Prostate gland (tissue), 2 donors: ENCODE results near the gene CSMD2. TPM values are rescaled to one million over a fixed set of nuclear protein-coding genes. Genes with fewer than 3 reads are reported as not detected.
A peak's percentile ranks its signal among the peaks of the same experiment; 100 is the strongest.

Experiments
- DNase-seq: peaks from one replicate; pipeline ENCODE4 v3.0.0-alpha.2; 2019; ENCODE audit warnings: low spot score
- H3K27ac ChIP-seq, 2 donors: fragments of 200-600 bp; sonication (generic); 2 replicates each; pipeline ENCODE4 v1.5.1; 2017 to 2019
- H3K27me3 ChIP-seq: fragments of 200-600 bp; sonication (generic); replicated peaks from 2 replicates; pipeline ENCODE4 v1.5.1; 2019; ENCODE audit not compliant: insufficient read depth
- H3K36me3 ChIP-seq, 2 donors: fragments of 200-600 bp; sonication (generic); 1 replicate in 1 of 2; 2 replicates in 1 of 2; pipeline versions ENCODE4 v1.5.1 to v1.8.1; 2017 to 2019
- H3K4me1 ChIP-seq: fragments of 200-600 bp; sonication (generic); replicated peaks from 2 replicates; pipeline ENCODE4 v1.5.1; 2019
- H3K4me3 ChIP-seq, 2 donors: fragments of 200-600 bp; sonication (generic); 2 replicates each; pipeline ENCODE4 v1.5.1; 2017 to 2019
- H3K9me3 ChIP-seq: fragments of 200-600 bp; sonication (generic); 2 replicates; pipeline ENCODE4 v1.5.1; 2017
- POLR2A ChIP-seq: fragments of 450-650 bp; IDR thresholded peaks from one replicate; pipeline ENCODE4 v1.6.1; 2016; ENCODE audit warnings: antibody characterized with exemption, mild to moderate bottlenecking
- POLR2AphosphoS5 ChIP-seq: sonication (generic); formaldehyde crosslinking; IDR thresholded peaks from one replicate; pipeline ENCODE4 v1.6.1; 2017; ENCODE audit warnings: antibody characterized with exemption
- WGBS: methylation state at CpG from one replicate; pipeline ENCODE4 v1.1.5; 2018; 5-methylcytosine and 5-hydroxymethylcytosine counted together
- intact Hi-C: fragments of 100-400 bp; cut with DNase I; formaldehyde crosslinking; loops from one replicate; pipeline ENCODE4 v1.14.2; 2022
- total RNA-seq, 2 donors: library from RNA; depleted of rRNA; stranded (reverse); fragments of >200 nt; gene quantifications; one replicate each; pipeline ENCODE4 v1.1.0, GENCODE V29; 2016
- TF ChIP-seq, protein P1 (sequence below), 4 experiments: fragments of 200-600 bp in 2 of 4; fragments of 450-650 bp in 2 of 4; sonication (generic) in 2 of 4; IDR thresholded peaks; 1 replicate in 3 of 4; 2 replicates in 1 of 4; pipeline ENCODE4 v1.5.1; 2016 to 2019; ENCODE audit warnings: antibody characterized with exemption in 4 of 4, mild to moderate bottlenecking in 2 of 4, moderate library complexity in 2 of 4

Gene CSMD2
- total RNA-seq, 2 donors from 2014 or later, result 0.14 to 5.5 TPM

DNA sequence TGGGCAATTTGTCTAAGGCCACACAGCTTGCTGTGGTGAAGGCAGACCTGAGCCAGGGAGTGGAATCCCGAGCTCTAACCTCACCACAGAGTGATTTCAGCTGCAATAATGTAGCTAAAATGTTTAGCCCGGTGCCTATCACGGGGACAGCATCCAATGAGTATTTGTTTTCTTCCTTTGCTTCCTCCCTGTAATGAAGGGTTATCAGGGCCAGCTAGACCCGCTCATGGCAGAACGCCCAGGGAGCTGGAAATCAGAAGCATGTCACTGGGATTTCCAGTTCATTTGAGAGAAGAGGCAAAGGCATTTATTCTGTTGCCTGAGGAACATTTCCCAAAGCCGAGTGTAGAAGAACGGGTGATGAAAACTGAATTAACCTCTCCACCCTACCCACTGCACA lies 509.5 kb downstream of the CSMD2 start:
- H3K36me3 ChIP-seq, result no peaks in the 10 kb centered on the region
- 82% methylated on average over 7 of the region's 7 CpGs for WGBS
- DNase-seq, result no peak

DNA sequence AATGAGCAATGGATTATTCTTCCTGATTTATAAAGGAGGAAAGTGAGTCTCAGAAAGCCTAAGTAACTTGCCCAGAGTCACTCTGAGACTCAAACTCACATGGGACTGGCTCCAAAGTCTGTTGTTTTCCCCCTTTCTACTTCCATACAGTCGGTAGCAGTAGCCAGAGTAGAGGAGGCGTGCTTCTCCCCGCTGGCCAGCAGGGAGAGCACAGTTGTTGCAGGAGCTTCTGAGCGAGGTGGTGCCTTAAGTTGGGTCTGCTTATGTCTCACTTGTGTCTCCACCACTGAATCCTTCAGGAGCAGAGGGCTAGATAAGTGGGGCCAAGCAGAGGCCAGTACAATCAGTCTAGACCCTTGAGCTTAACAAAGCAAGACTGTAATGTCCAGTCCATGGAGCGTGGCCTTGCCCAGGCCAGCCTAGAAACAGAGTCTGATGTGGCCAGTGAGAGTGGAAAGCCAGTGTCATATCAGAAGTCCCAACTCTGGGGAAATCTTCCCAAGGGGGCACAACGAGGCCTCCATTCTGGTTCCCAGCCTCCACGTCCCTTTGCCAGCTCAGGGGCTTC lies 510.7 kb downstream of the CSMD2 start:
- no peak for DNase-seq
- TF ChIP-seq, protein P1, sequence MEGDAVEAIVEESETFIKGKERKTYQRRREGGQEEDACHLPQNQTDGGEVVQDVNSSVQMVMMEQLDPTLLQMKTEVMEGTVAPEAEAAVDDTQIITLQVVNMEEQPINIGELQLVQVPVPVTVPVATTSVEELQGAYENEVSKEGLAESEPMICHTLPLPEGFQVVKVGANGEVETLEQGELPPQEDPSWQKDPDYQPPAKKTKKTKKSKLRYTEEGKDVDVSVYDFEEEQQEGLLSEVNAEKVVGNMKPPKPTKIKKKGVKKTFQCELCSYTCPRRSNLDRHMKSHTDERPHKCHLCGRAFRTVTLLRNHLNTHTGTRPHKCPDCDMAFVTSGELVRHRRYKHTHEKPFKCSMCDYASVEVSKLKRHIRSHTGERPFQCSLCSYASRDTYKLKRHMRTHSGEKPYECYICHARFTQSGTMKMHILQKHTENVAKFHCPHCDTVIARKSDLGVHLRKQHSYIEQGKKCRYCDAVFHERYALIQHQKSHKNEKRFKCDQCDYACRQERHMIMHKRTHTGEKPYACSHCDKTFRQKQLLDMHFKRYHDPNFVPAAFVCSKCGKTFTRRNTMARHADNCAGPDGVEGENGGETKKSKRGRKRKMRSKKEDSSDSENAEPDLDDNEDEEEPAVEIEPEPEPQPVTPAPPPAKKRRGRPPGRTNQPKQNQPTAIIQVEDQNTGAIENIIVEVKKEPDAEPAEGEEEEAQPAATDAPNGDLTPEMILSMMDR (IDR thresholded peaks at IDR 0.05), result peak in 3 of 4 experiments; percentile 22 to 46 (median 35)
- no peak for TF ChIP-seq POLR2A
- Histone ChIP-seq H3K9me3 (no peaks in the 10 kb centered on the region), H3K4me1 (no peaks in the 10 kb centered on the region), H3K27ac (no peak overlapping the region), H3K4me3 (no peak overlapping the region), H3K27me3 (no peaks in the 10 kb centered on the region), H3K36me3 (no peaks in the 10 kb centered on the region)
- intact Hi-C loops, result no loop called here
- 67% methylated on average over 7 of the region's 7 CpGs for WGBS

More for the DNA sequence above, 509.5 kb downstream of the CSMD2 start:
- no peaks in the 10 kb centered on the region for H3K4me1 ChIP-seq
- H3K27ac ChIP-seq, result no peak overlapping the region
- intact Hi-C loops, result no loop called here
- H3K9me3 ChIP-seq, result no peaks in the 10 kb centered on the region
- TF ChIP-seq, protein P1 (IDR thresholded peaks at IDR 0.05), result no peak
- TF ChIP-seq POLR2AphosphoS5 (no peak), POLR2A (no peak)
- no peak overlapping the region for H3K4me3 ChIP-seq
- H3K27me3 ChIP-seq, result no peaks in the 10 kb centered on the region

DNA sequence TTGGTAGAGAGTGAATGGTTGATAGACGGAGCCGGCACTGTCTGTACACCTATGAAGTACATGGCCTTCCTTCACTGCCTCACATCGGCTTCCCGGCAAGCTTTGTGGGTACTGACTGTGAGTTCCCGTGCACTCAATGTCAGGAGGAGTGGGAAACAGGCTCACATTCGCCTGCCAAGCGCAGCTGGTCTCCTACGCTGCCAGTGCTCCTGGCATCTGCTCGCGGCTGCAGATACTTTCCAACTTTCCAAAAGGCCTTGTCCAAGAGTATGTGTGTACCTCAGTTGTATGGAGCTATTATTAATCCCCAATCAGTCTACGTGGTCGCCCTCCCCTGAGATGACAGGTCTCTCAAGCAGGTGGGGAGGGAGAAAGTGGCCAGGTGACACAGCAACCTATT lies 511.8 kb downstream of the CSMD2 start:
- TF ChIP-seq POLR2AphosphoS5 (no peak), POLR2A (no peak)
- TF ChIP-seq, protein P1 (IDR thresholded peaks at IDR 0.05), result no peak
- WGBS, result 85% methylated on average over 12 of the region's 12 CpGs
- Histone ChIP-seq H3K27me3 (no peaks in the 10 kb centered on the region), H3K4me3 (no peak overlapping the region), H3K27ac (no peak overlapping the region), H3K4me1 (no peaks in the 10 kb centered on the region), H3K36me3 (no peaks in the 10 kb centered on the region), H3K9me3 (no peaks in the 10 kb centered on the region)
- no peak for DNase-seq
- intact Hi-C loops, result no loop called here

DNA sequence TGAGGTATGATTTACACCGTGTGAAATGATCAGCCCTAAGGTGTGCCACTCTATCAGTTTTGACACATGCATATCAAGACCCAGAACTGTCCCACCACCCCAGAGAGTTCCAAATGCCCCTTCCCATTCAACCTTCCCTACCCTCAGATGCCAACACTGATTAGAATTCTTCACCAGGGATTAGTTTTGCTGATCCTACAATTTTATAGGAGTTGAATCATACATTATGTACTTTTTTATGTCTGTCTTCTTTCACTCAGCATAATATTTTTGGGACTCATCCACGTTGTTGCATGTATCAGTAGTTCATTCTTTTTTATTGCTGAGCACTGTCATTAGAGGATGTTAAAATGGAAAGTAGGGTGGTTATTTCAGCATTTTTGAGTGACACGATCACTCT lies 514.3 kb downstream of the CSMD2 start:
- Histone ChIP-seq H3K27ac (no peak overlapping the region), H3K27me3 (no peaks in the 10 kb centered on the region), H3K4me3 (no peak overlapping the region), H3K36me3 (no peaks in the 10 kb centered on the region), H3K9me3 (no peaks in the 10 kb centered on the region), H3K4me1 (no peaks in the 10 kb centered on the region)
- TF ChIP-seq POLR2AphosphoS5 (no peak), POLR2A (no peak)
- TF ChIP-seq, protein P1 (IDR thresholded peaks at IDR 0.05), result no peak
- DNase-seq, result no peak
- WGBS, result 78% methylated on average over 3 of the region's 3 CpGs
- intact Hi-C loops, result no loop called here

DNA sequence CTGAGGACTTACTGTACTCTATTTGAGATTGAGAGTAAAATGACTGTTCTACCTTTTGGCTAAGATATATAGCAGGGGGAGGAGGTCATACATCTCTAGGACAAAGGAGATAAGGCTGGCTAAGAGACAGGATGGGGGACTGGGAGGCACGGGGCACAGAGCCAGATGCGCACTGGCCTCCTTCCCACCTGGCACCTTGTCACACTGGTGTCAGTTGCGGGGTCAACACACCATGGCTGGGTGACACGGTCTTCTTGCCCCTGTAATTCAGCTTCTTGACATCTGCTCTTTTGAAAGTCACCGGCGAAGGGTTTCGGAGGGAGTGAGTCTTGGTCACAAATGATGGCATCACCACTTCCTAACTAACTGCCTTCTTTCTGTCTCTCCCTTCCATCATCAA lies 515.3 kb downstream of the CSMD2 start:
- TF ChIP-seq, protein P1 (IDR thresholded peaks at IDR 0.05), result no peak
- no peak for TF ChIP-seq POLR2A
- H3K9me3 ChIP-seq, result no peaks in the 10 kb centered on the region
- intact Hi-C loops, result no loop called here
- no peaks in the 10 kb centered on the region for H3K4me1 ChIP-seq
- WGBS, result 77% methylated on average over 7 of the region's 7 CpGs
- no peaks in the 10 kb centered on the region for H3K36me3 ChIP-seq
- DNase-seq, result no peak
- H3K27me3 ChIP-seq, result no peaks in the 10 kb centered on the region
- H3K27ac ChIP-seq, result no peak overlapping the region
- H3K4me3 ChIP-seq, result no peak overlapping the region
